DMS53 (cell line): ENCODE measurements around the gene NFE2L1.
"Not testable (repeated sequence)": the region's sequence is repeated elsewhere in the genome, so short reads cannot be mapped to it uniquely, and the experiment has no call there.

Experiments
- DNase-seq: peaks from one replicate; lab custom pipeline; 2025; lab: John Stamatoyannopoulos, UW

The NFE2L1 gene

DNA sequence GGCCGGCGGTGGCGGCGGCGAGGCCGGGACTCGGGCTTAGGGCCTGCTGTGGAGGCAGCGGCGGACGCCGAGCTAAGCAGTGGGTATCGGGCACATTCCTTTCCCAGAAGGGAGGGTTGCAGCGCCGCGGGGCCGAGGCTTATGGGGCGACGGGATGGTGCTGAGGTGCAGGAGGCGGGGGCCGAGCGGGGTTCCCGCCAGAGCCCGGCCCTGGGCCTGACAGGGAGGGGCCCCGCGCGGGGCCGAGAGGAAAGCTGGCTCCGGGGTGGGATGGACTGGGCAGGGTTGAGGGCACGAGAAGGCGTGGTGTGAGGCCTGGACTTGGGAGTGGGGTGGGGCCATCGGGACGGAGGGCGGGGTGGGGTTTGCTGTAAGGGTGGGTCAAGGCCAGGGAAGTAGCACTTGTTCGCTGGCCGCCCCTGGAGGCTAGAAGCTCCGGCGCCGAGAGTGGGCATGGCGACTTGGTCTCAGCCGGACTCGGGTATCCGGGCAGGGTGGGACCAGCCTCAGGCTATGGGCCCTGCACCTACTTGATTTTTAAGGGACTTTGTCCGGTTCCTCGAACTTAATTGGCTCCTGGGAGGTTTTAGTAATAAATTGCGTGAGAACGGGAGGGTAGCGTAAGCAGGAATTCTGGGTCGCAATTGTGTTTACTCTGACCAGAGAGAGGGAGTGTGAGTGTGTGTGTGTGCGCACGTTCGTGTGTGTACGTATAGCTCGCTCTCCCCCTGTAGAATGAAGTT lies 396 bp downstream of the NFE2L1 start:
- peak; percentile 95 for DNase-seq

GRCh38 chr17:48051283-48051682 lies 3.1 kb downstream of the NFE2L1 start:
- DNase-seq = no peak

GRCh38 chr17:48051706-48052486 lies 3.7 kb downstream of the NFE2L1 start:
- no peak for DNase-seq

GRCh38 chr17:48052956-48053757 lies 5.0 kb downstream of the NFE2L1 start:
- DNase-seq = peak; percentile 54

GRCh38 chr17:48053758-48054237 lies 5.6 kb downstream of the NFE2L1 start:
- DNase-seq = no peak

- no peak for DNase-seq
These were observed 6.4 kb downstream of the NFE2L1 start for GRCh38 chr17:48054238-48055185.

GRCh38 chr17:48055531-48056245 lies 7.5 kb downstream of the NFE2L1 start:
- DNase-seq = peak; percentile 63

DNA sequence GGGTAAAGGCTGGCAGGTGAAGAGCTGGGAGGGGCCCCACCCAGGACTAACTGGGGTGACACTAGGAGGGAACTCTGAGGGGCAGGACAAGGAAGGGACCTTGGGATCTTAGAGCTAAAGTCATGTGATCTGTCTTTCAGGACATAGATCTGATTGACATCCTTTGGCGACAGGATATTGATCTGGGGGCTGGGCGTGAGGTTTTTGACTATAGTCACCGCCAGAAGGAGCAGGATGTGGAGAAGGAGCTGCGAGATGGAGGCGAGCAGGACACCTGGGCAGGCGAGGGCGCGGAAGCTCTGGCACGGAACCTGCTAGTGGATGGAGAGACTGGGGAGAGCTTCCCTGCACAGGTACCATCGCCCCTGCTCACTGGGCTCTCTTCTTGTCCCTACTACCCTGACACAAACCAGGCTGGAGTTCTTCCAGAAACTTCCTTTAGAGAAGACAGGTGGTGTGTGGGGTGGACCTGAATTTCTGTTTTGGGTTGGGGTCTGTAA lies 8.1 kb downstream of the NFE2L1 start:
- no peak for DNase-seq

DNA sequence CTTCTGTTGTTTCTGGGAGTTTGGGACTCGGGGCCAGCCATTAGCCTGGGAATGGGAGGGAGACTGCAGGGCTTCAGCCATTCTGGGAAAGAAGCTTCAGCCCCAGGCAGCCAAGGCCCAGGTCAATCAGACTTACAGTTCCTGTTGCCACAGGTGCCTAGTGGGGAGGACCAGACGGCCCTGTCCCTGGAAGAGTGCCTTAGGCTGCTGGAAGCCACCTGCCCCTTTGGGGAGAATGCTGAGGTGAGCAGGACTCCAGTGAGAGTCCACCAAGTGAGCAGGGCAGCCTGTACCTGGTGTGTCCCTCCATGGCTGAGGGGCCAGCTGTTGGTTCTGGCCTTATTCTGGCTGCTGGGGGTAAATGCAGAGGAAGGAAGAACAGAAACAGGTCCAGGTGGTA lies 8.7 kb downstream of the NFE2L1 start:
- DNase-seq = no peak

DNA sequence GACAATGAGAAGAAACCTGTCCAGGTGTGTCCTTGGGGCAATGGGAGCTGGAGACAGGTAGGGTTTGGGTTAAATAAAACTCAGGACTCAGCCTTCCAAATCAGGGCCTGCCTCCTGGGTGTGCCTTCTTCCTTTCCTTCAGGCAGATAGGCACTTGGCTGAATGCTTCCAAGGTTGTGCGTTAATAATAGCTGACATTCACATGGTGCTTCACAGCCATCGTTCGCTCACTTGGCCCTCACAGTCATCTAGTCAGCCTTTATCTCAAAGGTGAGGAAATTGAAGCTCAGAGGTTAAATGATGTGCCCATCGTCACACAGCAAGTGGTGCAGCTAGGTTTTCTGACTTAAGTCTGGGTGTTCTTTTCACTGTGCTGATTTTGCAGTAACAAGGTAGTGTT lies 9.5 kb downstream of the NFE2L1 start:
- no peak for DNase-seq

DNA sequence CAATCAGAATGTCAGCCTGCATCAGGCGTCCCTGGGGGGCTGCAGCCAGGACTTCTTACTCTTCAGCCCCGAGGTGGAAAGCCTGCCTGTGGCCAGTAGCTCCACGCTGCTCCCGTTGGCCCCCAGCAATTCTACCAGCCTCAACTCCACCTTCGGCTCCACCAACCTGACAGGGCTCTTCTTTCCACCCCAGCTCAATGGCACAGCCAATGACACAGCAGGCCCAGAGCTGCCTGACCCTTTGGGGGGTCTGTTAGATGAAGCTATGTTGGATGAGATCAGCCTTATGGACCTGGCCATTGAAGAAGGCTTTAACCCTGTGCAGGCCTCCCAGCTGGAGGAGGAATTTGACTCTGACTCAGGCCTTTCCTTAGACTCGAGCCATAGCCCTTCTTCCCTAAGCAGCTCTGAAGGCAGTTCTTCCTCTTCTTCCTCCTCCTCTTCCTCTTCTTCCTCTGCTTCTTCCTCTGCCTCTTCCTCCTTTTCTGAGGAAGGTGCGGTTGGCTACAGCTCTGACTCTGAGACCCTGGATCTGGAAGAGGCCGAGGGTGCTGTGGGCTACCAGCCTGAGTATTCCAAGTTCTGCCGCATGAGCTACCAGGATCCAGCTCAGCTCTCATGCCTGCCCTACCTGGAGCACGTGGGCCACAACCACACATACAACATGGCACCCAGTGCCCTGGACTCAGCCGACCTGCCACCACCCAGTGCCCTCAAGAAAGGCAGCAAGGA lies 10.4 kb downstream of the NFE2L1 start:
- DNase-seq = no peak

- no peak for DNase-seq
These were observed 11.0 kb downstream of the NFE2L1 start for GRCh38 chr17:48059125-48059668.

GRCh38 chr17:48060249-48060648 lies 12.1 kb downstream of the NFE2L1 start:
- no peak for DNase-seq

GRCh38 chr17:48062273-48062672 lies 14.1 kb downstream of the NFE2L1 start:
- DNase-seq = no peak

- DNase-seq = no peak
These were observed 16.5 kb downstream of the NFE2L1 start for GRCh38 chr17:48064638-48065037.

GRCh38 chr17:48066192-48066591 lies 18.0 kb downstream of the NFE2L1 start:
- DNase-seq = no peak

- DNase-seq = no peak
These were observed 18.5 kb downstream of the NFE2L1 start for GRCh38 chr17:48066656-48067055.

GRCh38 chr17:48067245-48067644 lies 19.1 kb downstream of the NFE2L1 start:
- no peak for DNase-seq

GRCh38 chr17:48067808-48068207 lies 19.6 kb downstream of the NFE2L1 start:
- not testable (repeated sequence) for DNase-seq
